H1 (cell line): ENCODE data around the gene RANBP17. TPM values are rescaled to one million over a fixed set of nuclear protein-coding genes. Genes with fewer than 3 reads are reported as not detected.

Experiments used
- CTBP2 ChIP-seq: IDR thresholded peaks from 2 replicates; pipeline ENCODE4 v1.7.0; 2011; ENCODE audit warnings: borderline replicate concordance, mild to moderate bottlenecking, moderate library complexity, mixed read lengths, low read length; ENCODE audit not compliant: insufficient read depth, insufficient read length
- GTF2F1 ChIP-seq: IDR thresholded peaks from 2 replicates; pipeline ENCODE4 v1.6.1; 2012; ENCODE audit warnings: low read depth, low read length, improper control_type of control experiment, borderline replicate concordance
- polyA plus RNA-seq, 7 experiments: library from polyadenylated mRNA; depleted of rRNA in 3 of 7; stranded (reverse) in 5 of 7; unstranded in 2 of 7; fragments of >200 nt in 5 of 7; fragments of 200-250 nt in 2 of 7; gene quantifications; 1 replicate in 5 of 7; 2 replicates in 1 of 7; 4 replicates in 1 of 7; pipeline versions ENCODE4 v1.2.1 to v1.2.3, GENCODE V29; 2011 to 2013; ENCODE audit warnings: missing spikeins in 2 of 7, mixed read lengths in 2 of 7
- total RNA-seq: library from RNA; stranded (reverse); fragmentation: NEBNext Ultra II Directional; extraction: Animal tissue kit (Norgen Biotek cat#: 25700); gene quantifications from 2 replicates; pipeline ENCODE4 v1.2.1, GENCODE V29; 2021

RANBP17 gene
- total and polyA plus RNA-seq, 2 of the 8 experiments (the other 6 are each of a cell fraction or from before 2014, with no cell fraction given): 8.6 to 21.3 TPM

GRCh38 chr5:171031977-171032376, 170.2 kb downstream of the RANBP17 start (continued):
- TF ChIP-seq GTF2F1 (no peak), CTBP2 (no peak)
